ENCODE data around the gene NAP1L5.

GRCh38 chr4:88705805-88706492 lies 8.3 kb upstream of the NAP1L5 start:
- no peak for TF ChIP-seq SIN3A (IDR thresholded peaks at IDR 0.05; ENCODE audit: borderline replicate concordance, insufficient read depth, low read length)
- no peak for TF ChIP-seq POLR2AphosphoS5 (IDR thresholded peaks at IDR 0.05; ENCODE audit: low read depth, low read length)
- TF ChIP-seq TAF1 (IDR thresholded peaks at IDR 0.05; ENCODE audit: borderline replicate concordance, insufficient read depth, low read length): no peak
- no peak for TF ChIP-seq REST (IDR thresholded peaks at IDR 0.05; ENCODE audit: insufficient read depth in 1 of 2, low read depth in 2 of 2, low read length in 2 of 2)
- no peak for TF ChIP-seq FOXP2 (optimal IDR thresholded peaks at IDR 0.05; ENCODE audit: borderline replicate concordance, extremely low read depth, extremely low read length, insufficient read depth)
